Loucy (cell line): ENCODE data around the gene ART3.
A peak's percentile ranks its signal among the peaks of the same experiment; 100 is the strongest.

Experiments used
- H2AFZ ChIP-seq: fragments of 200-600 bp; sonication (generic); 2 replicates; pipeline ENCODE4 v1.6.0; 2016; ENCODE audit warnings: antibody characterized with exemption, mild to moderate bottlenecking, low read length, moderate library complexity
- H3F3A ChIP-seq: fragments of 200-600 bp; 2 replicates; pipeline ENCODE4 v1.6.0; 2016; ENCODE audit warnings: antibody characterized with exemption, low read depth, mild to moderate bottlenecking
- H3K27me3 ChIP-seq: fragments of 200-600 bp; sonication (generic); 2 replicates; pipeline ENCODE4 v1.6.1; 2014; ENCODE audit warnings: low read length, mild to moderate bottlenecking; ENCODE audit not compliant: insufficient read depth, poor library complexity, severe bottlenecking
- H3K36me3 ChIP-seq: fragments of 200-600 bp; sonication (generic); 2 replicates; pipeline ENCODE4 v1.6.1; 2016; ENCODE audit warnings: low read length; ENCODE audit not compliant: insufficient read depth
- H3K4me1 ChIP-seq: fragments of 200-600 bp; sonication (generic); 2 replicates; pipeline ENCODE4 v1.5.1; 2014; ENCODE audit warnings: low read length, mild to moderate bottlenecking; ENCODE audit not compliant: insufficient read depth, poor library complexity, severe bottlenecking
- H3K4me2 ChIP-seq: fragments of 200-600 bp; sonication (generic); 2 replicates; pipeline ENCODE4 v1.6.0; 2014; ENCODE audit warnings: antibody characterized with exemption, low read length, low read depth, mild to moderate bottlenecking; ENCODE audit not compliant: poor library complexity, severe bottlenecking
- H3K4me3 ChIP-seq: fragments of 200-600 bp; sonication (generic); 2 replicates; pipeline ENCODE4 v1.5.1; 2014; ENCODE audit warnings: low read length, mild to moderate bottlenecking, mixed read lengths; ENCODE audit not compliant: poor library complexity, severe bottlenecking
- H3K79me2 ChIP-seq: fragments of 200-600 bp; sonication (generic); 2 replicates; pipeline ENCODE4 v1.6.1; 2014; ENCODE audit warnings: low read length; ENCODE audit not compliant: insufficient read depth
- H3K9ac ChIP-seq: fragments of 200-600 bp; sonication (generic); 2 replicates; pipeline ENCODE4 v1.6.0; 2014; ENCODE audit warnings: mild to moderate bottlenecking, low read depth, low read length, moderate library complexity; ENCODE audit not compliant: poor library complexity, severe bottlenecking
- H3K9me2 ChIP-seq: fragments of 200-600 bp; sonication (generic); replicated peaks from 2 replicates; pipeline ENCODE4 v1.6.1; 2016; ENCODE audit warnings: low read depth, low read length, mixed read lengths
- H3K9me3 ChIP-seq: fragments of 200-600 bp; sonication (generic); 2 replicates; pipeline ENCODE4 v1.6.1; 2014; ENCODE audit warnings: mild to moderate bottlenecking, antibody characterized with exemption, low read length, low read depth; ENCODE audit not compliant: insufficient read depth
- H4K20me1 ChIP-seq: fragments of 200-600 bp; sonication (generic); 2 replicates; pipeline ENCODE4 v1.6.0; 2014; ENCODE audit warnings: antibody characterized with exemption, low read length, mild to moderate bottlenecking; ENCODE audit not compliant: insufficient read depth, poor library complexity, severe bottlenecking
- EZH2phosphoT487 ChIP-seq: fragments of 200-600 bp; IDR thresholded peaks from 2 replicates; pipeline ENCODE4 v1.6.1; 2018; ENCODE audit warnings: antibody characterized with exemption, mild to moderate bottlenecking, moderate library complexity, borderline replicate concordance
- TF ChIP-seq, protein P1 (sequence below): fragments of 200-600 bp; sonication (generic); conservative IDR thresholded peaks from 2 replicates; pipeline ENCODE4 v1.5.1; 2014; ENCODE audit warnings: mild to moderate bottlenecking, antibody characterized with exemption, low read length

The ART3 gene

DNA sequence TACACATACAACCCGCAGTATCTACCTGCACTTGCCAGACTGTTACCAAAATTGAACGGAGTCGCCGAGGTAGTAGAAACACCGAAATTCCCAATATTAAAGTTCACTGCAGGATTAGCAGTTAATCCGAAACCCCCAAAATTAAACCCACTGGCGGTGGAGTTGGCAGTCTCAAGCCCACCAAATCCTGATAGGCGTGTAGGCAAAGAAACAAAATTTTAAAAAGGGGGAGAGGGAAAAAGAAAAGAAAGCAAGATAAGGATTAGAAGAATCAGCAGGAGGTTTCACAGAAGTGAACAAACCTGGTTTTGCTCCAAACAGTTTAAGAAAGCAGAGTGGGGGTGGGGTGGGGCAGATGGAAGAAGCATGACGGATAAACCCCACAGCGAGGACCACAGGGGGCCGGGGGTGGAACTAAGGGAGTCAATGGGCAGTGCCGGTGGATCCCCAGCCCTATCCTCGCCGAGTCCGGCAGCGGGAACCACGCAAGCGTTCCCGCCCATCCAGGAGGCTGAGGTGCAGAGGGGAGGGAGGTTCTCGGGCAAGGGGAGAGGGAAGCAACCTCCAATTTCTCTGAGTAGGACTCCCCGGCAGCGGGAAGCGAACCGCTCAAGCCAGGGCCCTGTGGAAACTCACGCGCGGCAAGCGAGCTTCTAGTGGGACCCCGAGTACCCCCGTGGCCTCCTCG lies 73.1 kb downstream of the ART3 start:
- Histone ChIP-seq H3K4me1 (peaks cover 39% of the 10 kb centered on the region), H3K9me3 (no peaks in the 10 kb centered on the region), H3K4me2 (peak overlapping the region; percentile 94), H3K36me3 (peaks cover under 1% of the 10 kb centered on the region; the same call in 1 of the 2 replicates), H3F3A (no peaks in the 10 kb centered on the region), H3K79me2 (peaks cover 61% of the 10 kb centered on the region), H3K4me3 (peak overlapping the region; percentile 89), H3K27me3 (no peaks in the 10 kb centered on the region), H3K9me2 (no peaks in the 10 kb centered on the region), H4K20me1 (peaks cover 45% of the 10 kb centered on the region), H3K9ac (peak overlapping the region; percentile 91), H2AFZ (peak overlapping the region; percentile 93)
- no peak for TF ChIP-seq EZH2phosphoT487
- TF ChIP-seq, protein P1, sequence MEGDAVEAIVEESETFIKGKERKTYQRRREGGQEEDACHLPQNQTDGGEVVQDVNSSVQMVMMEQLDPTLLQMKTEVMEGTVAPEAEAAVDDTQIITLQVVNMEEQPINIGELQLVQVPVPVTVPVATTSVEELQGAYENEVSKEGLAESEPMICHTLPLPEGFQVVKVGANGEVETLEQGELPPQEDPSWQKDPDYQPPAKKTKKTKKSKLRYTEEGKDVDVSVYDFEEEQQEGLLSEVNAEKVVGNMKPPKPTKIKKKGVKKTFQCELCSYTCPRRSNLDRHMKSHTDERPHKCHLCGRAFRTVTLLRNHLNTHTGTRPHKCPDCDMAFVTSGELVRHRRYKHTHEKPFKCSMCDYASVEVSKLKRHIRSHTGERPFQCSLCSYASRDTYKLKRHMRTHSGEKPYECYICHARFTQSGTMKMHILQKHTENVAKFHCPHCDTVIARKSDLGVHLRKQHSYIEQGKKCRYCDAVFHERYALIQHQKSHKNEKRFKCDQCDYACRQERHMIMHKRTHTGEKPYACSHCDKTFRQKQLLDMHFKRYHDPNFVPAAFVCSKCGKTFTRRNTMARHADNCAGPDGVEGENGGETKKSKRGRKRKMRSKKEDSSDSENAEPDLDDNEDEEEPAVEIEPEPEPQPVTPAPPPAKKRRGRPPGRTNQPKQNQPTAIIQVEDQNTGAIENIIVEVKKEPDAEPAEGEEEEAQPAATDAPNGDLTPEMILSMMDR: no peak

DNA sequence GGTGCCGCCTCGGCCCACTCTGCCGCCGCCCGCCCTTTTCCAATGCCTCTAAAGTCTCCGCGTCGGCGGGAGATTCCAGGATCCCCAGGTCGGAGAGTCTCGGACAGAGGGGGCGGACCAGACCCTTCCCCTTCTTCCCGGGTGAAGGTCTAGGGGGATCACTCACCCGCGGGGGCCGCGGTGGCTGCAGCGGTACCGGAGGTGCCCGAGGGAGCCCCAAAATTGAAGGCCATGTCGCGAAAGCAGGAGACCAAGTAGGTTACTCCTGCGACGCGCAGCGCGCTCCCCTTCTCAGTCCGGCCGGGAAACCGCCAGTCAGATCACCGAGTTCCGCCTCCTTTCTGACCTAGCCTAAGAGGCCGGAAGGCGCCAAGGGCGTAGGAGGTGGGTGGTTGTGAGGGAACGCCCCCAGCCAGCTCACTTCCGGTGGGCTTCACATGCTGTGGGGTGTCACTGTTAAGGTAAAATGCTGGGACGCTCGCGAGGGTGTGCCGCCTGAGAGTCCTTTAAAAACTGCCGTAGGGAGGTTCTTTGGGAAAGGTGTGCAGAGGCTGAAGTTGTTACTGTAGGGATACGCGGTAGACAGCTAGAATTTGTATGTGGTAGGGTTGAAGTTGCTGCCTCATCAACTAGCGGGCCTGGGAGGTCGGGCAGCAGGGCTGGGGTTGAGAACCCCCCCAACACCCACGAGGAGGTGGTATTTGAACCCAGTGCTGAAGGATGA lies 73.8 kb downstream of the ART3 start, which contains the start of gene NUP54:
Gene NUP54, minus strand, starts transcription at position 256 of the 724 bp plus-strand sequence. Its CDS starts 23 bp downstream, at position 233.
- H3K79me2 ChIP-seq: peaks cover 55% of the 10 kb centered on the region
- H2AFZ ChIP-seq: peak within 1 kb of the TSS; percentile 93
- H3K36me3 ChIP-seq: no peaks in the 10 kb centered on the region
- H3F3A ChIP-seq: no peaks in the 10 kb centered on the region
- peaks cover 37% of the 10 kb centered on the region for H3K4me1 ChIP-seq
- H4K20me1 ChIP-seq: peaks cover 40% of the 10 kb centered on the region
- TF ChIP-seq, protein P1: no peak
- peak within 1 kb of the TSS; percentile 91 for H3K9ac ChIP-seq
- H3K9me2 ChIP-seq: no peaks in the 10 kb centered on the region
- no peaks in the 10 kb centered on the region for H3K9me3 ChIP-seq
- peak within 1 kb of the TSS; percentile 89 for H3K4me3 ChIP-seq
- H3K4me2 ChIP-seq: peak within 1 kb of the TSS; percentile 94
- H3K27me3 ChIP-seq: no peaks in the 10 kb centered on the region

DNA sequence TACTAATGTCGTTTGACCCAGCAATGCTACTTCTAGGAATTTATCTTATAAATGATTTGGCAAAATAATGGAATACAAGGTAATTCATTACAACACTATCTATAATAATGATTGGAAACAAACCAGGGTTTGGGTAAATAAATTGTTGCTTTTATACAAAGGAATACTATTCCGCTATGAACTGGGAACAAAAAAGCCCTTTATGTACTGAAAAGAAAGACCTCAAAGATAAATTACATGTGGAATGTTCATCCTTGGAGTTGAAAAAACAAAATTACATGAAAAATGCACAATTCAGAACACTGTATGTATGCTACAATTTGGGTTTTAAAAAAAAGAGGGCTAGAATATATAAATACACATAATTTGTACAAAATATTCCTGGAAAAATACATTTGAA lies 78.8 kb downstream of the ART3 start:
- no peak overlapping the region for H3K9ac ChIP-seq
- no peaks in the 10 kb centered on the region for H3F3A ChIP-seq
- TF ChIP-seq EZH2phosphoT487: no peak
- TF ChIP-seq, protein P1: no peak
- H3K9me3 ChIP-seq: no peaks in the 10 kb centered on the region
- peaks cover 10% of the 10 kb centered on the region; the same call in 1 of the 2 replicates for H3K79me2 ChIP-seq
- H3K27me3 ChIP-seq: no peaks in the 10 kb centered on the region
- peaks cover 10% of the 10 kb centered on the region for H3K4me1 ChIP-seq
- H3K4me3 ChIP-seq: no peak overlapping the region
- no peaks in the 10 kb centered on the region for H3K36me3 ChIP-seq
- no peak overlapping the region for H3K4me2 ChIP-seq
- H3K9me2 ChIP-seq: no peaks in the 10 kb centered on the region
- no peak overlapping the region for H2AFZ ChIP-seq
- no peaks in the 10 kb centered on the region for H4K20me1 ChIP-seq
